WERI-Rb-1 (cell line): ENCODE measurements around the gene TENM3.
A peak's percentile ranks its signal among the peaks of the same experiment; 100 is the strongest.

Source experiments
- DNase-seq: peaks from one replicate; pipeline ENCODE4 v3.0.0-alpha.2; 2020
- H3K27ac ChIP-seq: fragments of 250-450 bp; sonication (Bioruptor Pico); 2 replicates; pipeline ENCODE4 v1.5.1; 2020; ENCODE audit warnings: mild to moderate bottlenecking, moderate library complexity
- H3K27me3 ChIP-seq: fragments of 250-450 bp; sonication (Bioruptor Pico); 2 replicates; pipeline ENCODE4 v1.5.1; 2021; ENCODE audit warnings: mild to moderate bottlenecking, low read depth, moderate library complexity; ENCODE audit not compliant: insufficient read depth, severe bottlenecking
- H3K36me3 ChIP-seq: fragments of 250-450 bp; sonication (Bioruptor Pico); 2 replicates; pipeline ENCODE4 v1.5.1; 2020; ENCODE audit warnings: mild to moderate bottlenecking, moderate library complexity
- H3K4me3 ChIP-seq: 2 replicates; pipeline ENCODE4 v1.5.1; 2011; ENCODE audit warnings: low read depth, mild to moderate bottlenecking, control low read depth, low read length
- H3K9me3 ChIP-seq: fragments of 250-450 bp; sonication (Bioruptor Pico); 2 replicates; pipeline ENCODE4 v1.5.1; 2021; ENCODE audit warnings: mild to moderate bottlenecking, moderate library complexity; ENCODE audit not compliant: severe bottlenecking
- CTCF ChIP-seq: IDR thresholded peaks from 2 replicates; pipeline ENCODE4 v1.5.1; 2011; ENCODE audit warnings: low read depth, mild to moderate bottlenecking, control low read depth, inconsistent platforms, low read length

TENM3 gene

DNA sequence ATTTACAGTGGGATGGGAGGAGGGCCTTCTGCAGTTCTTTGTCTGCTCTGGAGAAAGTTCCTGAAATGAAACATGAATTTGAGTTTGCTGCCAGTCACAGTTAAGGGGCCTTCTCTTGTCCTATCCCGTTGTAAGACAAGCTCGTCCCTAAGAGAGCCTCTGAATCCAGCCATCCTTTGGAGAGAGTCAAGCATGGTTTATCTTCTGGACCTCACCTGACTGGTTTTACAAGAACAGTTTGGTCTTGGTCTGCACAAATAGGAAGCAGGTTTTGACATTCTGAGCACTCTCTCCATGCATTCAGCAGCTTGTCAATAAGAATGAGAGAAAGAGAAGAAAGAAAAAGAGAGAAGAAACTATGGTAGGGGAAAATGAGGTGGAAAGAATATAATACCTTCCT, 20.4 kb upstream of the TENM3 start:
- H3K27ac ChIP-seq = no peak overlapping the region
- TF ChIP-seq CTCF = no peak

GRCh38 chr4:182223708-182224107, 19.5 kb upstream of the TENM3 start:
- Histone ChIP-seq H3K27me3 (no peaks in the 10 kb centered on the region), H3K4me3 (no peak overlapping the region), H3K27ac (no peak overlapping the region), H3K36me3 (no peaks in the 10 kb centered on the region; the same call in 1 of the 2 replicates), H3K9me3 (no peaks in the 10 kb centered on the region)
- no peak for DNase-seq
- no peak for TF ChIP-seq CTCF

More for the DNA sequence above, 20.4 kb upstream of the TENM3 start:
- DNase-seq = no peak
- no peaks in the 10 kb centered on the region for H3K27me3 ChIP-seq
- no peak overlapping the region for H3K4me3 ChIP-seq
- H3K36me3 ChIP-seq = no peaks in the 10 kb centered on the region; the same call in 1 of the 2 replicates
- H3K9me3 ChIP-seq = no peaks in the 10 kb centered on the region

DNA sequence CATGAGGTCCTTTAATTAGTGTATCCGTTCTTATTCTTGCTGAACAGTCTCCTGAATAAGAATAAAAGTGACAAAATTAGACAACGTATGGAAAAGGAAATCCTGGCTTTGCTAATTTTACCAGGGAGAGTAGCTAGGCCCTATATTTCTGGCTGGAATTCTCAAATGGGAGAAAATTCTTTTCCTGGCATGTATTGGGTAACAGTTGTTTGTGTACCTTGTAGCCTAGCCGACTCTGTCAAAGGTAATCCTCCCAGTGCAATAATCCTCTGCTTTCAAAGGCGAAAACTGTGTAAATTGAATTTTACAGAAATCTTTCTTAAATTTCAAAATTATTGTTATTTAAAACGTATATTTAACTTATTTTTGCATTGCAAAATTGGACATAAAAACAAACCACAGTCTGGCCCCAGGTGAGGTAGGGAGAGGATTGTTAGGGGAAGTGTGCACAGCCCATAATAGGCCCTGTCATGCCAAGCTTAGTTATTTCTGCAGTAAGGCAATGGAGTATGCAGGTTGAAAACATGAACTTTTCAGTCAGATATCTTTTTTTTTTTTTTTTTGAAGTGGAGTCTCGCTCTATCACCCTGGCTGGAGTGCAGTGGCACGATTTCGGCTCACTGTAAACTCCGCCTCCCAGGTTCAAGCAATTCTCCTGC, 18.9 kb upstream of the TENM3 start:
- Histone ChIP-seq H3K9me3 (no peaks in the 10 kb centered on the region), H3K27me3 (no peaks in the 10 kb centered on the region), H3K27ac (no peak overlapping the region), H3K4me3 (no peak overlapping the region), H3K36me3 (no peaks in the 10 kb centered on the region; the same call in 1 of the 2 replicates)
- no peak for TF ChIP-seq CTCF
- DNase-seq = no peak

GRCh38 chr4:182225257-182225852, 17.8 kb upstream of the TENM3 start:
- Histone ChIP-seq H3K4me3 (no peak overlapping the region), H3K27me3 (no peaks in the 10 kb centered on the region), H3K27ac (no peak overlapping the region), H3K36me3 (no peaks in the 10 kb centered on the region; the same call in 1 of the 2 replicates), H3K9me3 (no peaks in the 10 kb centered on the region)
- TF ChIP-seq CTCF = no peak
- DNase-seq = peak; percentile 69

GRCh38 chr4:182227611-182228010, 15.6 kb upstream of the TENM3 start:
- H3K9me3 ChIP-seq = no peaks in the 10 kb centered on the region
- no peak overlapping the region for H3K27ac ChIP-seq
- TF ChIP-seq CTCF = no peak
- H3K27me3 ChIP-seq = no peaks in the 10 kb centered on the region
- no peaks in the 10 kb centered on the region for H3K36me3 ChIP-seq
- no peak for DNase-seq
- H3K4me3 ChIP-seq = no peak overlapping the region
